Neural cell (in vitro differentiated cells): ENCODE results near the gene PCBP4.

Source experiments
- CTCF ChIP-seq: fragments of 450-650 bp; IDR thresholded peaks from 2 replicates; pipeline ENCODE4 v1.5.1; 2014; ENCODE audit warnings: antibody characterized with exemption, mild to moderate bottlenecking, moderate library complexity; ENCODE audit not compliant: poor library complexity, severe bottlenecking
- EP300 ChIP-seq: fragments of 450-650 bp; conservative IDR thresholded peaks from 2 replicates; pipeline ENCODE4 v1.6.1; 2014; ENCODE audit warnings: antibody characterized with exemption, mild to moderate bottlenecking, moderate library complexity; ENCODE audit not compliant: poor library complexity, severe bottlenecking
- EZH2 ChIP-seq: fragments of 200-600, 300-800 bp; shearing (Covaris generic), sonication (generic); IDR thresholded peaks from 2 replicates; pipeline ENCODE4 v1.6.1; 2014; ENCODE audit warnings: antibody characterized with exemption, low read length, borderline replicate concordance, mild to moderate bottlenecking; ENCODE audit not compliant: insufficient read depth, poor library complexity, severe bottlenecking
- POLR2AphosphoS5 ChIP-seq: IDR thresholded peaks from 2 replicates; pipeline ENCODE4 v1.6.1; 2012
- SMC3 ChIP-seq: fragments of 450-650 bp; conservative IDR thresholded peaks from 2 replicates; pipeline ENCODE4 v1.6.1; 2014; ENCODE audit warnings: antibody characterized with exemption, mild to moderate bottlenecking, moderate library complexity; ENCODE audit not compliant: poor library complexity

- no peak for TF ChIP-seq CTCF
- TF ChIP-seq EZH2 = no peak
- TF ChIP-seq EP300 = no peak
- TF ChIP-seq SMC3 = no peak
- TF ChIP-seq POLR2AphosphoS5 = no peak
Measured at GRCh38 chr3:51984269-51984647, 17.0 kb upstream of the PCBP4 start.
